K562 (cell line): ENCODE measurements around the gene ST6GALNAC1. TPM values are rescaled to one million over a fixed set of nuclear protein-coding genes. Genes with fewer than 3 reads are reported as not detected.

Experiments used
- CBX8 ChIP-seq: fragments of 200-600 bp; sonication (generic); IDR thresholded peaks from 2 replicates; pipeline ENCODE4 v1.6.1; 2012; ENCODE audit warnings: borderline replicate concordance, mixed run types, low read depth, mild to moderate bottlenecking, moderate library complexity, mixed read lengths, low read length, control low read depth, inconsistent platforms; ENCODE audit not compliant: poor library complexity, severe bottlenecking; ENCODE audit errors: extremely low read depth
- CHAMP1 ChIP-seq: fragments of 450-650 bp; IDR thresholded peaks from 2 replicates; pipeline ENCODE4 v1.6.1; 2016; ENCODE audit warnings: mild to moderate bottlenecking
- CHD1 ChIP-seq: fragments of 200-600 bp; sonication (generic); IDR thresholded peaks from one replicate; pipeline ENCODE4 v1.6.1; 2012; ENCODE audit warnings: mild to moderate bottlenecking, moderate library complexity, low read length, inconsistent platforms
- COPS2 ChIP-seq: fragments of 450-650 bp; conservative IDR thresholded peaks from 2 replicates; pipeline ENCODE4 v1.6.1; 2016; ENCODE audit warnings: mild to moderate bottlenecking, moderate library complexity
- CTCF ChIP-seq, 3 experiments: IDR thresholded peaks in 2 of 3; conservative IDR thresholded peaks in 1 of 3; 2 replicates each; pipeline ENCODE4 v1.5.1; 2011 to 2012; ENCODE audit warnings: low read length in 3 of 3, mild to moderate bottlenecking in 3 of 3, control low read depth in 2 of 3, improper control_type of control experiment in 1 of 3, inconsistent platforms in 1 of 3, low read depth in 1 of 3, mixed read lengths in 1 of 3, moderate library complexity in 1 of 3; ENCODE audit not compliant: insufficient read depth in 2 of 3
- DNMT1 ChIP-seq: fragments of 450-650 bp; IDR thresholded peaks from 2 replicates; pipeline ENCODE4 v1.6.1; 2016; ENCODE audit warnings: antibody characterized with exemption, mild to moderate bottlenecking
- EHMT2 ChIP-seq: fragments of 450-650 bp; IDR thresholded peaks from 2 replicates; pipeline ENCODE4 v1.6.1; 2018; ENCODE audit warnings: antibody characterized with exemption
- HMG20A ChIP-seq: fragments of 450-650 bp; formaldehyde crosslinking; conservative IDR thresholded peaks from 2 replicates; pipeline ENCODE4 v1.4.0; 2020; ENCODE audit warnings: mild to moderate bottlenecking, mixed read lengths
- HOXB6 ChIP-seq: fragments of 250-450 bp; sonication (Bioruptor Pico); IDR thresholded peaks from 2 replicates; pipeline ENCODE4 v1.5.1; 2022; ENCODE audit warnings: mild to moderate bottlenecking, borderline replicate concordance
- MED1 ChIP-seq: sonication (generic); formaldehyde crosslinking; IDR thresholded peaks from 2 replicates; pipeline ENCODE4 v1.8.1; 2023; ENCODE audit warnings: missing genetic modification reagents, borderline replicate concordance
- NFATC3 ChIP-seq: fragments of 450-650 bp; IDR thresholded peaks from 2 replicates; pipeline ENCODE4 v1.6.1; 2017; ENCODE audit warnings: mild to moderate bottlenecking
- NFIX ChIP-seq: fragments of 250-450 bp; sonication (Bioruptor Pico); IDR thresholded peaks from 2 replicates; pipeline ENCODE4 v1.4.0; 2020; ENCODE audit warnings: low read depth, mild to moderate bottlenecking, moderate library complexity
- POLR2AphosphoS5 ChIP-seq: IDR thresholded peaks from 2 replicates; pipeline ENCODE4 v1.6.1; 2011; ENCODE audit warnings: mild to moderate bottlenecking, low read depth, low read length, moderate library complexity; ENCODE audit not compliant: control insufficient read depth, insufficient read depth
- RBM15 ChIP-seq: fragments of 200-400 bp; formaldehyde crosslinking; IDR thresholded peaks from 2 replicates; pipeline ENCODE4 v1.6.1; 2018; ENCODE audit warnings: mild to moderate bottlenecking, low read length, moderate library complexity; ENCODE audit not compliant: insufficient read depth
- RBM34 ChIP-seq: fragments of 200-400 bp; formaldehyde crosslinking; IDR thresholded peaks from 2 replicates; pipeline ENCODE4 v1.6.1; 2018; ENCODE audit warnings: low read length, borderline replicate concordance; ENCODE audit not compliant: insufficient read depth
- TBL1XR1 ChIP-seq, 2 experiments: IDR thresholded peaks; 2 replicates each; pipeline ENCODE4 v1.6.1; 2012; ENCODE audit warnings: improper control_type of control experiment in 2 of 2, low read length in 2 of 2, mild to moderate bottlenecking in 1 of 2
- TEAD1 ChIP-seq, 2 experiments: fragments of 450-650 bp in 1 of 2; sonication (generic) in 1 of 2; formaldehyde crosslinking; IDR thresholded peaks; 2 replicates each; pipeline versions ENCODE4 v1.4.0 to v1.8.0; 2020 to 2022; ENCODE audit warnings: mild to moderate bottlenecking in 2 of 2, missing genetic modification reagents in 1 of 2
- TFAM ChIP-seq: fragments of 250-450 bp; sonication (Bioruptor Pico); conservative IDR thresholded peaks from 2 replicates; pipeline ENCODE4 v1.5.0; 2021; ENCODE audit warnings: mild to moderate bottlenecking, moderate library complexity
- ZNF134 ChIP-seq: fragments of 250-450 bp; sonication (Bioruptor Pico); conservative IDR thresholded peaks from 2 replicates; pipeline ENCODE4 v1.4.0; 2020
- ZNF253 ChIP-seq: fragments of 250-450 bp; sonication (Bioruptor Pico); conservative IDR thresholded peaks from 2 replicates; pipeline ENCODE4 v1.6.1; 2021; ENCODE audit warnings: mild to moderate bottlenecking
- ZNF449 ChIP-seq: fragments of 250-450 bp; sonication (Bioruptor Pico); IDR thresholded peaks from 2 replicates; pipeline ENCODE4 v1.8.0; 2022; ENCODE audit warnings: moderate library complexity, mild to moderate bottlenecking, inconsistent platforms
- ZNF780A ChIP-seq: fragments of 250-450 bp; sonication (Bioruptor Pico); IDR thresholded peaks from 2 replicates; pipeline ENCODE4 v1.5.0; 2021; ENCODE audit warnings: mild to moderate bottlenecking
- ZNF785 ChIP-seq: fragments of 250-450 bp; sonication (Bioruptor Pico); IDR thresholded peaks from 2 replicates; pipeline ENCODE4 v1.4.0; 2020; ENCODE audit warnings: mild to moderate bottlenecking
- polyA plus RNA-seq, 8 experiments: library from polyadenylated mRNA; depleted of rRNA in 4 of 8; stranded (reverse) in 5 of 8; unstranded in 3 of 8; fragments of >200 nt; fragmentation: Nextera tagmentation in 2 of 8; fragmentation: Illumina TruSeq in 1 of 8; extraction: Ambion mirVana in 2 of 8; extraction: Trizol in 1 of 8; gene quantifications; 2 replicates each; pipeline versions ENCODE4 v1.2.1 to v1.2.3, GENCODE V29; 2011 to 2014; ENCODE audit warnings: inconsistent platforms in 1 of 8, missing spikeins in 1 of 8
- total RNA-seq, 7 experiments: library from RNA; depleted of rRNA in 6 of 7; stranded (reverse); fragments of >200 nt in 6 of 7; fragmentation: Illumina TruSeq in 2 of 7; extraction: Trizol in 2 of 7; gene quantifications; 2 replicates each; pipeline versions ENCODE4 v1.2.1 to v1.2.3, GENCODE V29; 2011 to 2021; ENCODE audit warnings: low replicate concordance in 1 of 7

ST6GALNAC1 gene
- total and polyA plus RNA-seq, 9 of the 15 experiments (the other 6 are each of a cell fraction or from before 2014, with no cell fraction given), result 20.6 to 68.4 (median 50.5) TPM

GRCh38 chr17:76640550-76641380, 2.8 kb downstream of the ST6GALNAC1 start (continued):
- TF ChIP-seq ZNF449 (no peak), TFAM (no peak), CHD1 (no peak), ZNF780A (no peak), DNMT1 (no peak), EHMT2 (no peak), ZNF785 (CRISPR knock-in tag) (no peak), TBL1XR1 (IDR thresholded peaks at IDR 0.05; ENCODE audit: low read length in 2 of 2) (peak; percentile 65 to 96; a peak in 2 of 4 replicates), CBX8 (no peak), HMG20A (CRISPR knock-in tag) (no peak), CHAMP1 (peak; percentile 67; the same call in 1 of the 2 replicates), ZNF134 (no peak), RBM15 (no peak), RBM34 (no peak), HOXB6 (CRISPR knock-in tag) (no peak), POLR2AphosphoS5 (peak; percentile 97), CTCF (IDR thresholded peaks at IDR 0.05 in 2 of 3, conservative IDR thresholded peaks at IDR 0.05 in 1 of 3; ENCODE audit: insufficient read depth in 2 of 3, low read depth in 1 of 3, low read length in 3 of 3) (no peak), ZNF253 (CRISPR knock-in tag) (no peak), COPS2 (no peak), NFIX (CRISPR knock-in tag) (no peak), NFATC3 (peak; percentile 77), TEAD1 (CRISPR knock-in tag; IDR thresholded peaks at IDR 0.05) (peak in 1 of 2 experiments; percentile 2; a peak in 2 of 4 replicates), MED1 (no peak)
